HG03095 (cell line): ENCODE measurements around the gene RASGRF2.

Experiments used
- ATAC-seq: cut with Tn5 transposase; IDR thresholded peaks from one replicate; pipeline ENCODE4 v1.9.1; 2021; ENCODE audit warnings: moderate library complexity; ENCODE audit not compliant: unreplicated experiment

The RASGRF2 gene

DNA sequence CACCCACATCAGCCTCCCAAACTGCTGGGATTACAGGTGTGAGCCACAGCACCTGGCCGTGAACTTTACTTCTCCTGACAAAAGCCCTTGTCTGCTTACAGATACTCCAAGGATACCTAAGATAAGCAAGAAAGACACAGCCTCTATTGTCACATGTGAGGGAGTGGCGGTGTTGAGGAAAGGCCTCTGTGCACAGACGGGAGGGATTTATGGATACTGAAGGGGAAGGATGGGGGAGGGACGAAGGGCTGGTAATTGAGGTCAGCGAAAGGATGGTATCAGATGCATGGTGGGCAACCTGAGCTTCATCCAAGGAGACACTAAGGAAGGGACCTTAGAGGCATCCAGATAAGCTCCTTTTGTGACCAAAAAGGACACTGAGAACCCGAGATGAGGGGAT is 206.3 kb downstream of the RASGRF2 start:
- ATAC-seq = no peak

DNA sequence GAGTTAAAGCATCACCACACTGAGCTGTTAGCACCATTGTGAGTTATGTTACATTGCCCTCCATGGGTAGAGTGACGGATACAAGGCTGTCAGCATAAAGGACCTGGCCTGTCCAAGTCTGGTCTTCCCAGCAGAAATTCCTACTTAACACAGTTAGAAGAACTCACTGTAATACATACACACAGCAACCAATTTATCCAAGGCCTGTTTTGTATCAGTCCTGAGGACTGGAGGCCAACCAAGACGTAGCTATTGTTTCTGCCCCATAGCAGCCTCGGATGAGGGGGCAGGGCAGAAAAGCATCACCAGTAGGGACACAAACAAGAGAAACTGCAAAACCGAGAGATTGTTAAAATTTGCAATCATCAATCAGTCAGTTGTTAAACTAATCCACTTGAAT is 206.9 kb downstream of the RASGRF2 start:
- ATAC-seq = no peak

- no peak for ATAC-seq
Measured at GRCh38 chr5:81167544-81167943, 207.4 kb downstream of the RASGRF2 start.

DNA sequence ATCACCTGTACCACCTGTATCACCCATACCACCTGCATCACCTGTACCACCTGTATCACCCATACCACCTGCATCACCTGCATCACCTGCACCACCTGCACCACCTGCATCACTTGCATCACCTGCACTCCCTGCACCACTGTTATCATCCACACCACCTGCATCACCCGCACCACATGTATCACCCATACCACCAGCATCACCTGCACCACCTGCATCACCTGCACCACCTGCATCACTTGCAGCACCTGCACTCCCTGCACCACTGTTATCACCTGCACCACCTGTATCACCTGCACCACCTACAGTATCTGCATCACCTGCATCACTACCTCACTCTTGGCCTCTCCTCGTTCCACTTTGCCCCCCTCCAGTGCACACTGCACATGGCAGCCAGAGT is 209.8 kb downstream of the RASGRF2 start:
- no peak for ATAC-seq

DNA sequence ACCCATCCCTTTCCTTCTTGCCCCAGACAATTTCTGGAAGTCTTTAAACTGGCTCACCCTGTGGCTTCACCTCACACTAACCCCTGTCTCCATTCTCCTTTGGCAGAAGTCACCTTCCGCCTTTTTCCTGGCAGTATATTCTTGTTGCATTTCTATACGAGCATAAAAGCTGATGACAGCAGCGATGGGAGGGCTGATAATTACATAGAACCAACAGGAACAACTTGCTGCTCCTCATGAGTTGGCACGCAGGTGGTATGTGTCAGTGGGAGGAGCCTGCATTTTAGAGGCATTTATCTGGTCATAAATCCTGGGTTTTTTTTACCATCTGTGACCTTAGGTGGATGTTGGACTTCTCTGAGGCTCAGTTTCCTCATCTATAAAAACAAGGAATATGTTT is 211.6 kb downstream of the RASGRF2 start:
- ATAC-seq = no peak

- ATAC-seq = no peak
Measured at GRCh38 chr5:81172710-81173109, 212.5 kb downstream of the RASGRF2 start.

DNA sequence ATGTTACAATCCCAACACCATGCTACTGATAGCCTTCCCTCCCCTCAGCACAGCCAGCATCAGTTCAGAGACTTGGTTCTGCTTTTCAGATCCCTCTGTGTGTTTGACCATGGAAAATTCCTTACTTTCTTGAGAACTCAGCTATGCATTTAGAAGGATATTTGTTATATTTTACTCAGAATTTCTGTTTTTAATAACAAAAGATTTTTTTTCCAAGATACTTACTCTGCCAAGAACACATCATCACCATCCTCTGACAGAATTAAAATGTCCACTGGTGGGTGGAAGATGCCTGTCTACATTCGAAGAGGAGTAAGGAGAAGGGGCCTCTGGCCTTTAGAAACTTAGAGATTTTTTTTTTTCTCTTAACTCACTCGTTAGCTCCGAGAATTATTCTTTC is 216.9 kb downstream of the RASGRF2 start:
- ATAC-seq = no peak

DNA sequence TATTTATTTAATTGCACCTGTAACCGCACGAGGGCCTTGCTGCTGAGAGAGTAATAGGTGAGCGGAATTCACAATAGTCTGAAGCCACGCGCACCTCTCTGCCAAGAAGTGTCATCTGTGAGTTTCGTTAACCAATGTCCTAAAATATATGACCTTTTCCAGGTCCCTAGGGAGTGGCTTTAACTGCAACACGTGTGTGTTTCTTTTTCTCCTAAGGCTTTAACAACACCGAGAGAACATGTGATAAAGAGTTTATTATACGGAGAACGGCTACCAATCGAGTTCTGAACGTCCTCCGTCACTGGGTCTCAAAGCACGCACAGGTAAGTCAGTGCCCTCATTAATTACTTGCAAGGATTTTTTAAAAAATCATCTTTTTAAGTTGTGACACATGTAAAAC is 219.8 kb downstream of the RASGRF2 start:
- ATAC-seq = no peak

GRCh38 chr5:81180780-81181460 is 220.8 kb downstream of the RASGRF2 start:
- no peak for ATAC-seq

- ATAC-seq = no peak
Measured at GRCh38 chr5:81181576-81182316, 221.6 kb downstream of the RASGRF2 start.

GRCh38 chr5:81182396-81183390 is 222.5 kb downstream of the RASGRF2 start:
- ATAC-seq = no peak

DNA sequence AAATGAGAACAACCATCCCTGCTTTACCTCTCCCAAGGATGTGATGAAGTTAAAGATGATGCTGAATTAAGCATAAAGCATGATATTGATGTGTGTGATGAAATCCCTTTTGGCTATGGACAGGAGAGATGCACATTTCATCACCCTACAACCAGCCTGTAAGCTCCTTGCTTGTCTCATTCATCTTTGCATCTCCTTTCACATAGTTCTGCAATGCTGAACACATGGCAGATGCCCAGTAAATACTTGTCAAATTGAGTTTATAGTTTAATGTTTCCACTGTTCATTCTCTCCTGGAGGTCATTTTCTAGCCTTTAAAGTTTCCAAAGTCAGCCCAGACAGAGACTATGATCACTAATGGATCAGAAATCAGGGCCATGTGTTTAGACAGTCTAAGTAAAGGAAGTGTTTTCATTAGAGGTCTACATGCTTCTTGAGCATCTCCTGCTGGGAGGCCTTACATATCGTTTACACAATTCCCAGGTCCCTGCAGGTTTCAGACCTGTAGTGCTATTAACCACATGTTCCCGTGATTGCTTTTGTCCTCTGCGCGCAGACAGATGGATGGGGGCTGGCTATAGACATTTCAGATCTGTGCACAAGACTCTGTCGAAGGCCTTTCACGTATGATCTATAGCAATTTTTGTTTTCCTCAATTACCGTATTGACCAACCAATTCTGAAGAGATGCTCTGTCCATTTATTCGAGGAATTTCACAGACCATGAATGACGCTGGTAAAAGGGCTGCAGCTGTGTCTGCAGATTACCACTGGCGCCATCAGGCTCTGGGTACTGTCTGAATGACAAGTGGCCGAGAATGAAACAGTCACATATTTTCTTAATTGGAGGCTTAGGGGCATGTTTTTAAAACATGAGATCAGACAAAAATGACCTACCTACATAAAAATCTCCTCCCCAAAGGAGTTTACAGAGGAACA is 223.9 kb downstream of the RASGRF2 start:
- ATAC-seq = no peak

- ATAC-seq = no peak
Measured at GRCh38 chr5:81184749-81185110, 224.6 kb downstream of the RASGRF2 start.

GRCh38 chr5:81187885-81188284 is 227.7 kb downstream of the RASGRF2 start:
- no peak for ATAC-seq

DNA sequence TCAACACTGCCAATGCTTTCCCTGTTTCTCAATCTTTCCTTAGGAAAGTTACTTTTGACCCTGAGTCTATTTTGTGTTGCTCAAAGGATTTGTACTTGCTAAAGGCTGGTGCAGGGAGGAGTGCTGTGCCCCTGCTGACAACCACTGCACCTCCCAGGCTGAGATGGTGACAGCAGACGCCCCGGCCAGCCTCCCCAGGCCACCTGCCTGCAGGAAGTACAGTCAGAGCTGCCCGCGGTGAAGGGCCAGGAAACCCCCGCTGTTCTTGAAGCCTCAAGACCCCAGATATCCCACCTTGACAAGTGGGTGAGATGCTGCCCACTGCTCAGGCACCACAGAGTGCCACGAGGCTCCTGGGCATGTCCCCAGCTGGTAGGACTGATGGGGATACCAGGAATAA is 228.8 kb downstream of the RASGRF2 start:
- ATAC-seq = no peak

DNA sequence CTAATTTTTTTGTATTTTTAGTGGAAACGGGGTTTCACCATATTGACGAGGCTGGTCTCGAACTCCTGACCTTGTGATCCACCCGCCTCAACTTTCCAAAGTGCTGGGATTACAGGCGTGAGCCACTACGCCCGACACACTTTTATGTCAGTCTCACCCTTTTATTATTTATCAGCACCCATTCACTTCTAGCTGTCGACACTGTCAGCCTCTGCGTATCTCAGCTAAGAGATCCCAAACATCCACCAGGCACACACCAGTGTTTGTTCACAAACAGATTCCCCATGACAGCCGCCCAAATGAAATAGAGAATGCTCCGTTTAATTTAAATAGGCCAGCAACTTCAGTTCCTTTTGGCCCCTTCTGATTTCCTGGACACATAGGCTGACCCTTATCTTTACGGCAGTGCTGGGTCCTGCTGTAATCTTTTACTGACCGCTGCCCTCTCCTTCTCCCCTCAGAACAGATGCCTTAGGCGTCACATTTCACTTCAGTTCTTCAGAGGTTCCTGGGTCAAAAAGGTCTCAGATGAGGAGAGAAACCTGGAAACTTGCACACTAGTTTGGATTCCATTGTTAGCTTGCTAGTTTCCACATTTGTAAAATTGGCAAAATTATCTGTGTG is 229.8 kb downstream of the RASGRF2 start:
- ATAC-seq = no peak

DNA sequence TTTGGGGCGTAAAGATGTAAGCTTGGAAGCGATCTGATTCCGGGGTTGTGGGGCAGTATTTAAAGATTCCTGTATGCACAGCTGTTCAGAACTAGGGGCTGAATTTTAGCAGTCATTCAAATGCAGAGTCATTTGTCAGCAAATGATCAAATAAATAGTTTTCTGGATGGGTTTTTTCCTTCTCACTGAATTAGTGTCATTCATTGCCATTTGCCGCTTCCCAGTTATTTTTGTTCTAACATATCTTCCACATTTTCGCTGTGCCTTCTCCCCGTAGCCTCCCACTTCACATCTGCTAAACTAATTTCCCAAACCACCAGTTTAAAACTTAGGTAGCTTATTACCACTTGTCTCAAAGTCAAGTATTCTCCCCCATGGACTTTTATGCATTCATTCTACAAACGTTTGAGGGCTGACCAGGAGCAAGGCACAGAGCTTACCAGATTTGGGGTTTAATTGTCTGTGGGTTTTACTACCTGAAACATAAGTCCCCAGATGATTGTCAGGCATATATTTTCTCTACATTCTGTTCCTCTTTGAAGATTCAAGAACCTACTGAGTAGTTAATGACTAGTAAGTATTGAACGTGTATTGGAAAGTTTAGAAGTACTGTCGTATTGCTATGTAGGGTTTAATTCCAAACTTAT is 231.7 kb downstream of the RASGRF2 start:
- ATAC-seq = no peak

GRCh38 chr5:81192373-81192750 is 232.2 kb downstream of the RASGRF2 start:
- ATAC-seq = no peak

DNA sequence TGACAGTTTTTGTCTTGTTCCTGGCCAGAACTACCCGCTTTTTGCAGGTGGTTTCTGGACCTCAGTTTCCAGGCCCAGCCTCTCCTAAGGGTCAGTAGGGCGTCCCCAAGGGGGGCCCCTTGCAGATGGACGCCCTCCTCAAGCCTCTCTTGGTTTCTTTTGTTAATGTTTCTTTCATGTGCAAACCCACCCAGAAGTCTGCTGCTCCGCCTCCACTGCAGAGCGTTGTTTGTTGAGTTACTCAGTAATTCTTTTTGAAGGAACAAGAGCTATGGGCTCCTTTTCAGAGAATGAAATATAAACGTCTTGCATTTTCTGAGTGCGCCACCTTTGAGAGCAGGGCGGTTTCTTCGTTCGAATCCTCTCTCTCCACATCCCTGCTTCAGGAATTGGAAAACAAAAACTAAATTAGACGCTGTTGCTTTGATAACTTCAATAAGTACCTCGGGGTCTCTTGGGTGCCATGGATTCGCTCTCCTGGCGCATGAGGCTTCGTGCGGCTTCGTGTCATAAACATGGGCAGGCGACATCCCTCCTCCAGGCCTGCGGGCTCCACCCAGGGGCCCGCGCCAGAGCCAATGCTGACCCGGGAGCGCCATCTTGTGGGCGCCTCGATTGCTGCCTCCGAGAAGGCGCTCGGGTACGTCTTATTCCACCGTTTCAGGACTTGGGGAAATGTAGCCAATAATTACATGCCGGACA is 234.6 kb downstream of the RASGRF2 start:
- peak; percentile 95 for ATAC-seq
